Trophoblast cell (in vitro differentiated cells and primary cell): ENCODE measurements around the gene C8G.
A peak's percentile ranks its signal among the peaks of the same experiment; 100 is the strongest.

Experiments
- DNase-seq, 2 donors: peaks; one replicate each; pipeline ENCODE4 v3.0.0-alpha.2; 2016
- H2AFZ ChIP-seq: 2 replicates; pipeline ENCODE4 v1.6.1; 2013; ENCODE audit warnings: low read length, moderate library complexity, mild to moderate bottlenecking; ENCODE audit not compliant: insufficient read depth, poor library complexity
- H2AK5ac ChIP-seq: 2 replicates; pipeline ENCODE4 v1.6.1; 2013; ENCODE audit warnings: mild to moderate bottlenecking, low read length
- H2BK120ac ChIP-seq: 2 replicates; pipeline ENCODE4 v1.6.1; 2013; ENCODE audit warnings: low read length, mild to moderate bottlenecking, moderate library complexity; ENCODE audit not compliant: insufficient read depth, poor library complexity
- H2BK12ac ChIP-seq: 2 replicates; pipeline ENCODE4 v1.6.1; 2013; ENCODE audit warnings: mild to moderate bottlenecking, low read length, moderate library complexity
- H2BK5ac ChIP-seq: 2 replicates; pipeline ENCODE4 v1.6.1; 2013; ENCODE audit warnings: low read length, low read depth, moderate library complexity, mild to moderate bottlenecking; ENCODE audit not compliant: poor library complexity
- H3K14ac ChIP-seq: 2 replicates; pipeline ENCODE4 v1.6.1; 2013; ENCODE audit warnings: mild to moderate bottlenecking, low read length
- H3K18ac ChIP-seq: 2 replicates; pipeline ENCODE4 v1.6.1; 2013; ENCODE audit warnings: mild to moderate bottlenecking, low read length
- H3K23ac ChIP-seq: 2 replicates; pipeline ENCODE4 v1.6.1; 2013; ENCODE audit warnings: low read length
- H3K27ac ChIP-seq: 2 replicates; pipeline ENCODE4 v1.5.1; 2013; ENCODE audit warnings: low read depth, mild to moderate bottlenecking, inconsistent platforms, low read length, moderate library complexity
- H3K27me3 ChIP-seq: 2 replicates; pipeline ENCODE4 v1.6.1; 2013; ENCODE audit warnings: inconsistent platforms, mild to moderate bottlenecking, low read length, moderate library complexity; ENCODE audit not compliant: insufficient read depth
- H3K36me3 ChIP-seq, 2 experiments: 1 replicate in 1 of 2; 2 replicates in 1 of 2; pipeline ENCODE4 v1.6.1; 2013; ENCODE audit warnings: low read length in 2 of 2, mild to moderate bottlenecking in 2 of 2, moderate library complexity in 1 of 2; ENCODE audit not compliant: insufficient read depth in 2 of 2, control insufficient read depth in 1 of 2
- H3K4ac ChIP-seq: 2 replicates; pipeline ENCODE4 v1.6.1; 2013; ENCODE audit warnings: low read depth, mild to moderate bottlenecking, low read length, moderate library complexity
- H3K4me1 ChIP-seq, 2 experiments: 1 replicate in 1 of 2; 2 replicates in 1 of 2; pipeline ENCODE4 v1.6.1; 2013; ENCODE audit warnings: low read length in 2 of 2, mild to moderate bottlenecking in 2 of 2, moderate library complexity in 1 of 2; ENCODE audit not compliant: insufficient read depth in 2 of 2, control insufficient read depth in 1 of 2
- H3K4me2 ChIP-seq: 2 replicates; pipeline ENCODE4 v1.6.1; 2013; ENCODE audit warnings: inconsistent platforms, mild to moderate bottlenecking, low read length, moderate library complexity
- H3K4me3 ChIP-seq: 2 replicates; pipeline ENCODE4 v1.5.1; 2013; ENCODE audit warnings: mild to moderate bottlenecking, low read depth, low read length, inconsistent platforms
- H3K79me1 ChIP-seq: one replicate; pipeline ENCODE4 v1.6.1; 2013; ENCODE audit warnings: low read length
- H3K79me2 ChIP-seq: 2 replicates; pipeline ENCODE4 v1.6.1; 2013; ENCODE audit warnings: low read length, mild to moderate bottlenecking; ENCODE audit not compliant: control insufficient read depth, insufficient read depth, poor library complexity
- H3K9ac ChIP-seq: 2 replicates; pipeline ENCODE4 v1.6.1; 2013; ENCODE audit warnings: mild to moderate bottlenecking, low read length
- H3K9me3 ChIP-seq: 2 replicates; pipeline ENCODE4 v1.6.1; 2013; ENCODE audit warnings: low read depth, mild to moderate bottlenecking, control low read depth, inconsistent platforms, low read length; ENCODE audit not compliant: insufficient read depth
- H4K12ac ChIP-seq: 2 replicates; pipeline ENCODE4 v1.6.1; 2013; ENCODE audit warnings: low read depth, mild to moderate bottlenecking, low read length, moderate library complexity
- H4K8ac ChIP-seq: 2 replicates; pipeline ENCODE4 v1.6.1; 2013; ENCODE audit warnings: low read depth, mild to moderate bottlenecking, low read length, moderate library complexity
- H4K91ac ChIP-seq: one replicate; pipeline ENCODE4 v1.6.1; 2013; ENCODE audit warnings: low read depth, mild to moderate bottlenecking, low read length, moderate library complexity
- WGBS: extraction: QIAGEN DNeasy Blood & Tissue Kit; methylation state at CpG from one replicate; pipeline ENCODE4 v1.1.7; 2013; ENCODE audit warnings: missing lambda C conversion rate; ENCODE audit not compliant: insufficient read length, insufficient coverage; ENCODE audit errors: extremely low coverage; 5-methylcytosine and 5-hydroxymethylcytosine counted together

C8G gene

DNA sequence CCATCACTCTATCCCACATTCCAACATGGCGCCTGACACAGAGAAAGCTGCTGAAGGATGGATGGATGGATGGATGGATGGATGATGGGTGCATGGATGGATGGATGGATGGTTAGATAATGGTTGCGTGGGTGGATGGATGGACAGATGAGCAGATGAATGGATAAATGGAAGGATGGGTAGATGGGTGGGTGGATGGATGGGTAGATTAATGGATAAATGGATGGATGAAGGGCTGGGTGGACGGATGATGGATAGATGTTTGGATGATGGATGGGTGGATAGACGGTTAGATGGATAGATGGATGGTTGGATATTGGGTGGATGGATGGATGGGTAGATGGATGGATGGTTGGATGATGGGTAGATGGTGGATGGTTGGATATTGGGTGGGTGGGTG is 11.6 kb downstream of the C8G start:
- Histone ChIP-seq H3K23ac (no peak overlapping the region), H4K8ac (no peak overlapping the region), H4K12ac (no peak overlapping the region), H2BK120ac (no peak overlapping the region), H3K9ac (no peak overlapping the region), H3K4ac (no peak overlapping the region), H3K4me1 (peaks cover 0 to 3% of the 10 kb centered on the region in 2 experiments), H2AFZ (no peak overlapping the region), H3K18ac (no peak overlapping the region), H3K4me2 (no peak overlapping the region), H3K27me3 (no peaks in the 10 kb centered on the region), H2BK5ac (no peak overlapping the region), H3K14ac (no peak overlapping the region), H3K27ac (no peak overlapping the region), H3K79me2 (no peaks in the 10 kb centered on the region), H4K91ac (no peak overlapping the region), H2AK5ac (no peak overlapping the region), H2BK12ac (no peak overlapping the region), H3K4me3 (no peak overlapping the region), H3K9me3 (peaks cover 10% of the 10 kb centered on the region), H3K79me1 (peaks cover 4% of the 10 kb centered on the region), H3K36me3 (no peaks in the 10 kb centered on the region)
- 100% methylated on average over 2 of the region's 4 CpGs for WGBS
- no peak for DNase-seq

DNA sequence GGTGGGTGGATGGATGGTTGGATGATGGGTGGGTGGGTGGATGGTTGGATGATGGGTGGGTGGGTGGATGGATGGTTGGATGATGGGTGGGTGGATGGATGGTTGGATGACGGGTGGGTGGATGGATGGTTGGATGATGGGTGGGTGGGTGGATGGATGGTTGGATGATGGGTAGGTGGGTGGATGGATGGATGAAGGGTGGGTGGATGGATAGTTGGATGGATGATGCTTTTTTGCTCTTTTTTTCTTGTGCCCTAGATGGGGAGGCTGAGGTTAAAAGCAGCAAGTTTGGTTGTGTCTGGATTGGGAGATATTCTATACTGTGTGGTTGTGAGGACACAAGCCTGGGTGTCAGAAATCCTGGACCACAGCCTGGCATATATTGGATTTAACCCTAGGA is 12.4 kb downstream of the C8G start:
- no peak overlapping the region for H2AFZ ChIP-seq
- H3K79me1 ChIP-seq = peaks cover 7% of the 10 kb centered on the region
- peaks cover 0 to 3% of the 10 kb centered on the region in 2 experiments for H3K4me1 ChIP-seq
- DNase-seq = no peak
- H3K4ac ChIP-seq = no peak overlapping the region
- H2BK5ac ChIP-seq = no peak overlapping the region
- H3K27ac ChIP-seq = no peak overlapping the region
- no peak overlapping the region for H3K4me3 ChIP-seq
- H4K12ac ChIP-seq = no peak overlapping the region
- no peak overlapping the region for H3K23ac ChIP-seq
- H2BK12ac ChIP-seq = no peak overlapping the region
- H2AK5ac ChIP-seq = no peak overlapping the region
- H4K8ac ChIP-seq = no peak overlapping the region
- no peak overlapping the region for H4K91ac ChIP-seq
- no peaks in the 10 kb centered on the region for H3K36me3 ChIP-seq
- 100% methylated on average over 1 of the region's 1 CpG for WGBS
- no peaks in the 10 kb centered on the region for H3K79me2 ChIP-seq
- H3K27me3 ChIP-seq = no peaks in the 10 kb centered on the region
- H2BK120ac ChIP-seq = no peak overlapping the region
- H3K4me2 ChIP-seq = no peak overlapping the region
- H3K14ac ChIP-seq = no peak overlapping the region
- no peak overlapping the region for H3K18ac ChIP-seq
- H3K9me3 ChIP-seq = peaks cover 10% of the 10 kb centered on the region
- H3K9ac ChIP-seq = no peak overlapping the region

DNA sequence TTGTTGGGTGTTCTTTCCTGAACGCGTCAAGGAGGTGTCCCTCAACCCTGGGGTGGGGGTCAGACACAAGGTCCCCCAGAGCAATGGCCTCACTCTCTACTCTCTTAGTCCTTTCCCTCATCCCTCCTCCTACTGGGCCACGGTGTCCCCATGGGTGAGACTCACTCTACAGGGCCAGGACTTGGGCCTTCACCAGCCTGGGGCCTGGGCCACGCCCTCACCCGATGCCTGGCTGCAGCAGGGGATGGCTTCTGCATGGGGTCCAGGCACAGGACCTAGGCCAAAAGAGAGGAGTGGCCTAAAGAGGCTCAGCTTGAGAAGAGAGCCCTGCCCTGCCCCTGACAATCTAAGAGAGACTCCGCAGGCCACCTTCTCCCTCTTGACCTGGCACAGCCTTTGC is 12.9 kb downstream of the C8G start:
- no CpG with 5 or more reads among the region's 6 CpGs for WGBS
- no peaks in the 10 kb centered on the region for H3K36me3 ChIP-seq
- peaks cover 12% of the 10 kb centered on the region for H3K9me3 ChIP-seq
- no peak for DNase-seq
- H4K12ac ChIP-seq = no peak overlapping the region
- H3K18ac ChIP-seq = no peak overlapping the region
- H2BK120ac ChIP-seq = no peak overlapping the region
- no peaks in the 10 kb centered on the region for H3K27me3 ChIP-seq
- H3K4me2 ChIP-seq = no peak overlapping the region
- peaks cover 7% of the 10 kb centered on the region for H3K79me1 ChIP-seq
- no peak overlapping the region for H4K8ac ChIP-seq
- no peak overlapping the region for H2AK5ac ChIP-seq
- H3K4ac ChIP-seq = no peak overlapping the region
- peaks cover 0 to 3% of the 10 kb centered on the region in 2 experiments for H3K4me1 ChIP-seq
- H4K91ac ChIP-seq = no peak overlapping the region
- H3K23ac ChIP-seq = no peak overlapping the region
- H3K14ac ChIP-seq = no peak overlapping the region
- H2AFZ ChIP-seq = no peak overlapping the region
- no peak overlapping the region for H2BK12ac ChIP-seq
- no peak overlapping the region for H3K4me3 ChIP-seq
- H3K79me2 ChIP-seq = no peaks in the 10 kb centered on the region
- no peak overlapping the region for H3K27ac ChIP-seq
- no peak overlapping the region for H3K9ac ChIP-seq
- no peak overlapping the region for H2BK5ac ChIP-seq

GRCh38 chr9:136958473-136958872 is 13.4 kb downstream of the C8G start:
- Histone ChIP-seq H4K8ac (no peak overlapping the region), H3K23ac (no peak overlapping the region), H3K18ac (no peak overlapping the region), H3K79me1 (peaks cover 9% of the 10 kb centered on the region), H3K14ac (no peak overlapping the region), H3K4me2 (no peak overlapping the region), H3K4ac (no peak overlapping the region), H3K27me3 (no peaks in the 10 kb centered on the region), H2BK120ac (no peak overlapping the region), H4K91ac (no peak overlapping the region), H2BK5ac (no peak overlapping the region), H3K9ac (no peak overlapping the region), H3K79me2 (no peaks in the 10 kb centered on the region), H2AK5ac (no peak overlapping the region), H3K36me3 (no peaks in the 10 kb centered on the region), H2AFZ (no peak overlapping the region), H3K4me3 (peak overlapping the region; percentile 6), H3K4me1 (peaks cover 0 to 3% of the 10 kb centered on the region in 2 experiments), H3K9me3 (peaks cover 12% of the 10 kb centered on the region), H4K12ac (no peak overlapping the region), H2BK12ac (no peak overlapping the region), H3K27ac (no peak overlapping the region)
- DNase-seq = no peak
- no CpG with 5 or more reads among the region's 7 CpGs for WGBS
